Pancreas (tissue), 10 donors: Measurements from ENCODE around the gene CRB3. TPM values are rescaled to one million over a fixed set of nuclear protein-coding genes. Genes with fewer than 3 reads are reported as not detected.

Source experiments
- ATAC-seq, 4 donors: fragments of 200-7000 bp; cut with Tn5 transposase; one replicate each; pipeline versions ENCODE4 v1.8.0 to v1.9.1; 2020; ENCODE audit warnings: mild to moderate bottlenecking in 4 of 4, moderate library complexity in 4 of 4
- DNase-seq, 6 donors: peaks; one replicate each; pipeline ENCODE4 v3.0.0-alpha.2; 2020
- FAIRE-seq: peaks from 2 replicates; lab custom pipeline; 2012; peaks lifted over from hg19 to GRCh38; lab: Jason Lieb, UNC
- H3K27ac ChIP-seq, 4 donors: fragments of 200-600 bp; sonication (generic); 1 replicate in 3 of 4; 2 replicates in 1 of 4; pipeline versions ENCODE4 v1.5.0 to v1.8.0; 2020
- H3K27me3 ChIP-seq, 4 donors: fragments of 200-600 bp; one replicate each; pipeline ENCODE4 v1.8.0; 2021
- H3K36me3 ChIP-seq, 3 donors: fragments of 200-600 bp; sonication (generic) in 1 of 3; one replicate each; pipeline versions ENCODE4 v1.5.0 to v1.8.0; 2020 to 2021
- H3K4me1 ChIP-seq, 3 donors: fragments of 200-600 bp; one replicate each; pipeline ENCODE4 v1.8.0; 2021
- H3K4me3 ChIP-seq, 4 donors: fragments of 200-600 bp; sonication (generic) in 2 of 4; one replicate each; pipeline versions ENCODE4 v1.5.0 to v1.8.0; 2020 to 2021
- H3K9me3 ChIP-seq, 4 donors: fragments of 200-600 bp; one replicate each; pipeline ENCODE4 v1.8.0; 2021
- CTCF ChIP-seq, 4 donors: fragments of 200-600 bp; sonication (generic) in 3 of 4; IDR thresholded peaks; one replicate each; pipeline versions ENCODE4 v1.5.0 to v1.8.0; 2021; ENCODE audit warnings: antibody characterized with exemption in 4 of 4
- WGBS, 2 donors: extraction: QIAGEN DNeasy Blood & Tissue Kit; methylation state at CpG; one replicate each; pipeline ENCODE4 v1.1.7; 2013; 5-methylcytosine and 5-hydroxymethylcytosine counted together
- intact Hi-C, 3 donors: fragments of 100-400 bp; cut with DNase I; formaldehyde crosslinking; loops; one replicate each; pipeline versions ENCODE4 v1.11.1 to v1.14.2; 2022
- polyA plus RNA-seq, 2 donors: library from polyadenylated mRNA; stranded (reverse); fragments of 200-250 nt; gene quantifications; one replicate each; pipeline ENCODE4 v1.2.3, GENCODE V29; 2013
- total RNA-seq, 6 donors: library from RNA; stranded (reverse); fragmentation: NEBNext Ultra II Directional in 4 of 6; extraction: Animal tissue kit (Norgen Biotek cat#: 25700) in 4 of 6; gene quantifications; one replicate each; pipeline versions ENCODE4 v1.2.1 to v1.2.4, GENCODE V29; 2021 to 2023
- donor health status: healthy with polysubstance abuse.
- donor health status: DM: no; HTN: no; CAD: no; lungs with moderate emphysema.
- donor health status: DM: no; HTN: no; CAD: no.
- donor health status: control.
- donor health status: control.
- donor health status: Bipolar disorder and iron deficiency.
- donor health status: DM: yes; HTN: yes; CAD: no.
- donor health status: DM: no; HTN: no; CAD: no.
- donor health status: DM: no; HTN: no; CAD: no.
- donor health status: DM: yes; HTN: yes; CAD: no.

The CRB3 gene
- total RNA-seq (10 to 100 TPM; 22.0 to 37.7 (median 26.4) TPM), polyA plus RNA-seq (10 to 100 TPM; 28.5 to 28.7 TPM)

- H3K4me1 ChIP-seq, result peaks cover 0 to 6% (median 4%) of the 10 kb centered on the region in 3 donors
- no peaks in the 10 kb centered on the region for H3K9me3 ChIP-seq
- no peak for TF ChIP-seq CTCF (IDR thresholded peaks at IDR 0.05)
- H3K27ac ChIP-seq, result peak within 1 kb of the TSS; percentile 80 to 96 (median 93)
- H3K36me3 ChIP-seq, result peaks cover 0 to 11% (median 0%) of the 10 kb centered on the region in 3 donors
- DNase-seq (peak; percentile 95 to 98 (median 96)), ATAC-seq (peak; percentile 66 to 81 (median 76)), FAIRE-seq (no peak)
- H3K4me3 ChIP-seq, result peak within 1 kb of the TSS; percentile 58 to 94 (median 66)
- WGBS, 2 donors, result 0 to 1% methylated on average over 46 to 65 of the region's 65 CpGs
- intact Hi-C loops, result no loop called here
- H3K27me3 ChIP-seq, result no peaks in the 10 kb centered on the region
These were observed at the start of gene CRB3 for GRCh38 chr19:6464070-6464873. CRB3 (plus strand) TSS chr19:6464271; CDS start chr19:6464702, 431 bp downstream.

GRCh38 chr19:6414793-6415590, 49.1 kb upstream of the CRB3 start:
- FAIRE-seq, result no peak
- no peak for ATAC-seq
- Histone ChIP-seq H3K9me3 (no peaks in the 10 kb centered on the region), H3K4me3 (no peak overlapping the region), H3K27me3 (no peaks in the 10 kb centered on the region), H3K4me1 (no peaks in the 10 kb centered on the region), H3K27ac (no peak overlapping the region), H3K36me3 (peaks cover 11 to 60% (median 52%) of the 10 kb centered on the region in 3 donors)
- intact Hi-C loops, result no loop called here
- peak in 1 of 6 donors; percentile 74 for DNase-seq
- no peak for TF ChIP-seq CTCF (IDR thresholded peaks at IDR 0.05)
- 94 to 96% methylated on average over 46 to 47 of the region's 47 CpGs for WGBS, 2 donors

GRCh38 chr19:6415591-6416190, 48.4 kb upstream of the CRB3 start:
- Histone ChIP-seq H3K4me3 (no peak overlapping the region), H3K4me1 (no peaks in the 10 kb centered on the region), H3K27me3 (no peaks in the 10 kb centered on the region), H3K27ac (no peak overlapping the region), H3K36me3 (peaks cover 11 to 67% (median 55%) of the 10 kb centered on the region in 3 donors), H3K9me3 (no peaks in the 10 kb centered on the region)
- intact Hi-C loops, result no loop called here
- FAIRE-seq (no peak), DNase-seq (peak in 1 of 6 donors; percentile 72), ATAC-seq (no peak)
- no peak for TF ChIP-seq CTCF (IDR thresholded peaks at IDR 0.05)
- 94 to 95% methylated on average over 28 to 32 of the region's 32 CpGs for WGBS, 2 donors

GRCh38 chr19:6416658-6417405, 47.2 kb upstream of the CRB3 start:
- WGBS, 2 donors, result 95 to 97% methylated on average over 27 to 29 of the region's 29 CpGs
- TF ChIP-seq CTCF (IDR thresholded peaks at IDR 0.05), result no peak
- Histone ChIP-seq H3K4me3 (no peak overlapping the region), H3K27me3 (no peaks in the 10 kb centered on the region), H3K27ac (no peak overlapping the region), H3K9me3 (no peaks in the 10 kb centered on the region), H3K4me1 (no peaks in the 10 kb centered on the region), H3K36me3 (peaks cover 11 to 69% (median 55%) of the 10 kb centered on the region in 3 donors)
- FAIRE-seq (no peak), DNase-seq (peak in 1 of 6 donors; percentile 70), ATAC-seq (no peak)
- intact Hi-C loops, result no loop called here
